ENCODE measurements around the gene SGCD.

The SGCD gene

DNA sequence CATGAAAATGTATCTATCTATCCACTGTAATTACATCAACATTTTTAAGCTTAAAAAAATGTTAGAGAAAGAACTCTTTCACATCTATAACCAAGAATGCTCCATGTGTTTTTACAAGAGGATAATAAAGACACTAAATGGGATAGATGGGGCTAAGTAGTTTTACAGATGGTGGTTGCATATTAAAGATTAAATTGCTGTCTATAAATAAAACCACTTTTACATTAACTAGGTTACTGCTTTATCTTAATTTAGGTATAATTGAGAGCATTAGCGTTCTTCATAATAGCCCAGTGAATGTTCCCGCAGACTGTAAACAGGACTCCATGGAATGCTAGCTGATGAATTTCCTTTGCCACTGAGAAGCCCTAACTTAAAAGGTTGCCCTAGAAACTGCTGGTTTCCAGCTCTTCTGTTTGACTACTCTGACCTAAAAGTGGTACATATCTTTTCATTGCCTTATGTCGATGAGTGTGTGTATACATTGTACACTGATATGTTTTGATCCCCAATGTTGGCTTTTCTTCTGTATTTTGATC is 117.9 kb downstream of the SGCD start:
- no peak overlapping the region for H3K4me3 ChIP-seq (ENCODE audit: control insufficient read depth, low read depth, low read length)
- TF ChIP-seq, protein P1, sequence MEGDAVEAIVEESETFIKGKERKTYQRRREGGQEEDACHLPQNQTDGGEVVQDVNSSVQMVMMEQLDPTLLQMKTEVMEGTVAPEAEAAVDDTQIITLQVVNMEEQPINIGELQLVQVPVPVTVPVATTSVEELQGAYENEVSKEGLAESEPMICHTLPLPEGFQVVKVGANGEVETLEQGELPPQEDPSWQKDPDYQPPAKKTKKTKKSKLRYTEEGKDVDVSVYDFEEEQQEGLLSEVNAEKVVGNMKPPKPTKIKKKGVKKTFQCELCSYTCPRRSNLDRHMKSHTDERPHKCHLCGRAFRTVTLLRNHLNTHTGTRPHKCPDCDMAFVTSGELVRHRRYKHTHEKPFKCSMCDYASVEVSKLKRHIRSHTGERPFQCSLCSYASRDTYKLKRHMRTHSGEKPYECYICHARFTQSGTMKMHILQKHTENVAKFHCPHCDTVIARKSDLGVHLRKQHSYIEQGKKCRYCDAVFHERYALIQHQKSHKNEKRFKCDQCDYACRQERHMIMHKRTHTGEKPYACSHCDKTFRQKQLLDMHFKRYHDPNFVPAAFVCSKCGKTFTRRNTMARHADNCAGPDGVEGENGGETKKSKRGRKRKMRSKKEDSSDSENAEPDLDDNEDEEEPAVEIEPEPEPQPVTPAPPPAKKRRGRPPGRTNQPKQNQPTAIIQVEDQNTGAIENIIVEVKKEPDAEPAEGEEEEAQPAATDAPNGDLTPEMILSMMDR (IDR thresholded peaks at IDR 0.05; ENCODE audit: control insufficient read depth, insufficient read depth, low read depth, low read length, missing control alignments) = no peak
- no peak for DNase-seq (ENCODE audit: low read depth)

DNA sequence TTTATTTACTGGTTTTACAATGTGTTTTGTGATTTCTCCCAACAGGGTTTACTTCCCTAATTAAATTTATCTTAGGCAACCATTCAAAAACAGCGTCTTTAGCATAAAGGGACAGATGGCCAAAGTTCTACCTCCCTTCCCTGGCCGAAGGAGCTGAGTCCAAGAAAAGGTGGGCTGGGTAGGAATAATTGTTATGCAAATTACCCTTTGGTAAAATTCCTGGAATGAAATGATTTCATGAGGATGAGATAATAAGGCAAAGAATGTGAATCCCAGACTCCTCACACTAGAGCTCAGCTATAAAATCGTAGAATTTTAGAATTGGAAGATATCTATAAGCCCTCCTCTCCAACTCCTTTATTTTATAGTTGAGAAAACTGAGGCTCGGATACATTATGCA is 119.6 kb downstream of the SGCD start:
- TF ChIP-seq, protein P1 (IDR thresholded peaks at IDR 0.05; ENCODE audit: control insufficient read depth, insufficient read depth, low read depth, low read length, missing control alignments) = no peak
- H3K4me3 ChIP-seq (ENCODE audit: control insufficient read depth, low read depth, low read length) = no peak overlapping the region
- DNase-seq (ENCODE audit: low read depth) = no peak

DNA sequence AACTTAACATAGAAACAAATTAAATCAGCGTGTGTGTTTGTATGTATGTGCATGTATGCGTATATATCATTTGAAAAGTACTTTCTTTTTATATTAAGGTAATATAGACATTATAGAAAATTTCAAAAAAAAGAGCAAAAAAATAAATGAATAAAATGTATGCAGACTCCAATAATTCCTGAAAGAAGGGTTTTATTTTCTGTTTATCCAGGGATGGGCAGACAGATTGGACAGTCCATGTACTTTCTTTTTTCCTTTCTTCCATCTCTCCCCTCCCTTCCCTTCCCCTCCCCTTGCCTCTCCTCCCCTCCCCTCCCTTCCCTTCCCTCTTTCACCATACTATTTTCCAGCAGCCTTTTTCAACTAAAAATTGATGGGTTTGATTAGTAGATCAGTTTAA is 123.8 kb downstream of the SGCD start:
- TF ChIP-seq, protein P1 (IDR thresholded peaks at IDR 0.05; ENCODE audit: control insufficient read depth, insufficient read depth, low read depth, low read length, missing control alignments) = no peak
- no peak overlapping the region for H3K4me3 ChIP-seq (ENCODE audit: control insufficient read depth, low read depth, low read length)
- no peak for DNase-seq (ENCODE audit: low read depth)

DNA sequence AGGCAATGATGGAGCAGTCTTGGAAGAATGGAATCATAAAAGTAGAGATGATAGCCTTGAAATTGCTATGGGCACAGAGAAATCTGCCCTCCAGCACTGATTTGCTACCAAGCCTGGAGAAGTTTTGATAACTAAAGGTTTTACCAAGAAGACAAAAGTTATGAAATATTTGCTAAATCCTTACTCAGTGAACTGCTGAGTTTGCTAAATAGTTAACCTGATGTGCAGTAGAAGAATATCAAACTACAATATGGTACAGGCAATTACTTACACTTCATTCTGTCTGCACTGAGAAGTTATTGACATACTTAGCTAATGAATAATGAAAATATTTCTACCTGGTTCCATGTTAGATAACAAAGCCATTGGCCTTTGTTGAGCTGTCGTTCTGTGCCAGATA is 124.5 kb downstream of the SGCD start:
- TF ChIP-seq, protein P1 (IDR thresholded peaks at IDR 0.05; ENCODE audit: control insufficient read depth, insufficient read depth, low read depth, low read length, missing control alignments) = no peak
- no peak overlapping the region for H3K4me3 ChIP-seq (ENCODE audit: control insufficient read depth, low read depth, low read length)
- DNase-seq (ENCODE audit: low read depth) = no peak

DNA sequence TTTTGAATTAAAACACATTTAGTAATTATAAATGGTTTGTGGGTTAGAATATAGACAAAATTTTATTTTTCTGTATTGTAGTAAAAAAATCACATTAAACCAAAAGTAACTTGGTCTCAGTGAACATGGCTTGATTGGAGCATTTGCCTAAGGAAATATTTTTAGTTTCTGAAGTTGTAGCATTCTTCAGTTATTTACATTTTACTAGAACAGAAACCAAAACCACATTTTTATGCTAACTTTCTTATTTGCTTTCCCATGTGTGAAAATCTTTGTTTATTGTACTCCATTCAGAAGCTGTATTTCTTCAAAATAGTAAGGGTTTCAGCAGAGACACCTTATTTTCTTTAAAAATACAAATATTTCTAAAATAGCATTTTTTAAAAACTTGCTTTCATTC is 129.9 kb downstream of the SGCD start:
- TF ChIP-seq, protein P1 (IDR thresholded peaks at IDR 0.05; ENCODE audit: control insufficient read depth, insufficient read depth, low read depth, low read length, missing control alignments) = no peak
- DNase-seq (ENCODE audit: low read depth) = no peak
- H3K4me3 ChIP-seq (ENCODE audit: control insufficient read depth, low read depth, low read length) = no peak overlapping the region

DNA sequence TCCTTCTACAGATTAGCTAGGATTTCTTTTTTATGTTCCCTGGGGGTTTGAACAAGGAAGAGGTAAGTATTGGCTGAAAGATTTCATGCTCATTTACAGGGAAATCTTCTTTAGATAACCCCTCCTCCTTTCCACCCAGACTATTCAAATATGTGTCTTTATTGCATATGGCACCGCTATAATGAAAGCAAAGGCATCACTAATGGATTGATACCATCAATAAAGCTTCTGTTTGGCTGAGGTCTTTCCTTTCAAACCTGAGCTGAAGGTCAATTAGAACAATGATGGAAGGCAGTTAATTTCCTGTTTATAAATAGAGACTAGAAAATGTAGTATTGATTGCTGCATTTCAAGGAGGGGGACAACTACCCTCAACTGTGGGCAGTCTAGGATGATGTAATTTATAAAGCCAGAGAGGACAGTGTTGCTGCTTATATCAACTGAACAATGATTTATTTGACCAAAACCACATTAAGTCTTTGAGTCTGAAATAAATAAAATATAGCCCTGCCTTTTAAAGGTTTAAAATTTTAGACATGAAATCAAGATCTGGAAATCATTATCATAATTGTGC is 132.9 kb downstream of the SGCD start:
- H3K4me3 ChIP-seq (ENCODE audit: control insufficient read depth, low read depth, low read length) = no peak overlapping the region
- TF ChIP-seq, protein P1 (IDR thresholded peaks at IDR 0.05; ENCODE audit: control insufficient read depth, insufficient read depth, low read depth, low read length, missing control alignments) = no peak
- no peak for DNase-seq (ENCODE audit: low read depth)
